Spinal cord (tissue), 10 donors: ENCODE results near the gene SLC22A17. TPM values are rescaled to one million over a fixed set of nuclear protein-coding genes. Genes with fewer than 3 reads are reported as not detected.

ENCODE experiments used
- DNase-seq, 6 donors: peaks; one replicate each; pipeline versions ENCODE4 v3.0.0 to v3.0.0-alpha.2; 2013 to 2015; ENCODE audit warnings: low spot score in 6 of 6, low read depth in 4 of 6
- H3K27ac ChIP-seq: one replicate; pipeline ENCODE4 v1.5.1; 2013; ENCODE audit warnings: low read depth, low read length, control low read depth
- H3K27me3 ChIP-seq: one replicate; pipeline ENCODE4 v1.6.1; 2013; ENCODE audit warnings: low read length; ENCODE audit not compliant: control insufficient read depth, insufficient read depth
- H3K36me3 ChIP-seq: one replicate; pipeline ENCODE4 v1.6.1; 2013; ENCODE audit warnings: low read length; ENCODE audit not compliant: control insufficient read depth, insufficient read depth
- H3K4me1 ChIP-seq: one replicate; pipeline ENCODE4 v1.6.1; 2013; ENCODE audit warnings: low read length; ENCODE audit not compliant: control insufficient read depth, insufficient read depth
- H3K4me3 ChIP-seq: one replicate; pipeline ENCODE4 v1.5.1; 2013; ENCODE audit warnings: low read depth, low read length, control low read depth
- H3K9me3 ChIP-seq: one replicate; pipeline ENCODE4 v1.6.1; 2013; ENCODE audit warnings: low read length; ENCODE audit not compliant: control insufficient read depth, insufficient read depth
- WGBS: methylation state at CpG from one replicate; pipeline ENCODE4 v1.1.5; 2013; ENCODE audit warnings: missing lambda C conversion rate; ENCODE audit not compliant: insufficient coverage; 5-methylcytosine and 5-hydroxymethylcytosine counted together
- polyA plus RNA-seq, 2 donors: library from polyadenylated mRNA; unstranded; fragments of 120-200 nt; gene quantifications; one replicate each; pipeline ENCODE4 v1.2.1, GENCODE V29; 2013; ENCODE audit not compliant: insufficient read length in 2 of 2
- total RNA-seq, 2 donors: library from RNA; depleted of rRNA in 1 of 2; stranded (reverse); fragments of 120-200 nt in 1 of 2; fragments of >200 nt in 1 of 2; gene quantifications; one replicate each; pipeline versions ENCODE4 v1.2.3 to v1.2.4, GENCODE V29; 2013 to 2014
- donor health status: healthy.

SLC22A17 gene
- total and polyA plus RNA-seq, 4 donors, result 167 to 541 (median 413) TPM

- no peaks in the 10 kb centered on the region for H3K27me3 ChIP-seq
- H3K27ac ChIP-seq, result no peak overlapping the region
- DNase-seq, result no peak
- 94% methylated on average over 2 of the region's 6 CpGs for WGBS
- H3K4me3 ChIP-seq, result no peak overlapping the region
- peaks cover 30% of the 10 kb centered on the region for H3K4me1 ChIP-seq
- H3K9me3 ChIP-seq, result no peaks in the 10 kb centered on the region
- H3K36me3 ChIP-seq, result peaks cover 33% of the 10 kb centered on the region
Measured at GRCh38 chr14:23348297-23348655, 4.4 kb downstream of the SLC22A17 start.

GRCh38 chr14:23347406-23348296 lies 5.0 kb downstream of the SLC22A17 start:
- Histone ChIP-seq H3K27ac (no peak overlapping the region), H3K4me3 (no peak overlapping the region), H3K27me3 (no peaks in the 10 kb centered on the region), H3K4me1 (peaks cover 30% of the 10 kb centered on the region), H3K9me3 (no peaks in the 10 kb centered on the region), H3K36me3 (peaks cover 33% of the 10 kb centered on the region)
- 92% methylated on average over 6 of the region's 19 CpGs for WGBS
- no peak for DNase-seq

- H3K4me3 ChIP-seq, result no peak overlapping the region
- H3K27me3 ChIP-seq, result no peaks in the 10 kb centered on the region
- H3K36me3 ChIP-seq, result peaks cover 33% of the 10 kb centered on the region
- 69% methylated on average over 23 of the region's 27 CpGs for WGBS
- H3K9me3 ChIP-seq, result no peaks in the 10 kb centered on the region
- DNase-seq, result no peak
- H3K4me1 ChIP-seq, result peaks cover 28% of the 10 kb centered on the region
- H3K27ac ChIP-seq, result no peak overlapping the region
Measured at GRCh38 chr14:23346693-23347405, 5.8 kb downstream of the SLC22A17 start.

- WGBS, result 47% methylated on average over 11 of the region's 13 CpGs
- Histone ChIP-seq H3K4me1 (peaks cover 21% of the 10 kb centered on the region), H3K4me3 (no peak overlapping the region), H3K36me3 (peaks cover 33% of the 10 kb centered on the region), H3K27me3 (no peaks in the 10 kb centered on the region), H3K9me3 (no peaks in the 10 kb centered on the region), H3K27ac (no peak overlapping the region)
- no peak for DNase-seq
Measured at GRCh38 chr14:23345987-23346692, 6.5 kb downstream of the SLC22A17 start.

- peaks cover 21% of the 10 kb centered on the region for H3K4me1 ChIP-seq
- H3K9me3 ChIP-seq, result no peaks in the 10 kb centered on the region
- H3K27me3 ChIP-seq, result no peaks in the 10 kb centered on the region
- H3K36me3 ChIP-seq, result peaks cover 33% of the 10 kb centered on the region
- no peak overlapping the region for H3K4me3 ChIP-seq
- WGBS, result 72% methylated on average over 2 of the region's 3 CpGs
- DNase-seq, result peak in 1 of 6 donors; percentile 24
- H3K27ac ChIP-seq, result no peak overlapping the region
Measured at GRCh38 chr14:23344481-23344880, 8.2 kb downstream of the SLC22A17 start.

- no CpG with 5 or more reads among the region's 1 CpG for WGBS
- Histone ChIP-seq H3K27ac (no peak overlapping the region), H3K27me3 (no peaks in the 10 kb centered on the region), H3K9me3 (no peaks in the 10 kb centered on the region), H3K4me1 (no peaks in the 10 kb centered on the region), H3K4me3 (no peak overlapping the region), H3K36me3 (no peaks in the 10 kb centered on the region)
- no peak for DNase-seq
Measured at GRCh38 chr14:23339506-23340268, 13.0 kb downstream of the SLC22A17 start.

- 89% methylated on average over 2 of the region's 5 CpGs for WGBS
- Histone ChIP-seq H3K4me3 (no peak overlapping the region), H3K27me3 (no peaks in the 10 kb centered on the region)
Measured at GRCh38 chr14:23335623-23336022, 17.1 kb downstream of the SLC22A17 start.

GRCh38 chr14:23327947-23328744 lies 24.5 kb downstream of the SLC22A17 start:
- no peak overlapping the region for H3K4me3 ChIP-seq
- DNase-seq, result peak in 5 of 6 donors; percentile 64 to 95 (median 78)
- no peak overlapping the region for H3K27ac ChIP-seq
- no peaks in the 10 kb centered on the region for H3K9me3 ChIP-seq
- peaks cover 26% of the 10 kb centered on the region for H3K36me3 ChIP-seq
- H3K4me1 ChIP-seq, result peaks cover 7% of the 10 kb centered on the region
- no peaks in the 10 kb centered on the region for H3K27me3 ChIP-seq
- WGBS, result 55% methylated on average over 3 of the region's 4 CpGs

More at GRCh38 chr14:23335623-23336022, 17.1 kb downstream of the SLC22A17 start:
- H3K27ac ChIP-seq, result no peak overlapping the region
- H3K36me3 ChIP-seq, result no peaks in the 10 kb centered on the region
- no peaks in the 10 kb centered on the region for H3K4me1 ChIP-seq
- no peak for DNase-seq
- H3K9me3 ChIP-seq, result no peaks in the 10 kb centered on the region
